Peyer's patch (tissue), 4 donors: Measurements from ENCODE around the gene GPR87. TPM values are rescaled to one million over a fixed set of nuclear protein-coding genes. Genes with fewer than 3 reads are reported as not detected.

ENCODE experiments used
- DNase-seq, 3 donors: peaks; one replicate each; pipeline ENCODE4 v3.0.0-alpha.2; 2017 to 2019
- H3K27ac ChIP-seq, 4 donors: fragments of 200-600 bp; sonication (generic); one replicate each; pipeline ENCODE4 v1.5.1; 2016 to 2019
- H3K27me3 ChIP-seq, 2 donors: fragments of 200-600 bp; sonication (generic); one replicate each; pipeline ENCODE4 v1.5.1; 2019
- H3K36me3 ChIP-seq, 3 donors: fragments of 200-600 bp; sonication (generic); one replicate each; pipeline ENCODE4 v1.5.1; 2016 to 2019
- H3K4me1 ChIP-seq, 4 donors: fragments of 200-600 bp; sonication (generic); one replicate each; pipeline ENCODE4 v1.5.1; 2016 to 2019
- H3K4me3 ChIP-seq, 4 donors: fragments of 200-600 bp; sonication (generic); 1 replicate in 3 of 4; 2 replicates in 1 of 4; pipeline ENCODE4 v1.5.1; 2016 to 2019; ENCODE audit warnings: mild to moderate bottlenecking in 1 of 4
- H3K9me3 ChIP-seq, 4 donors: fragments of 200-600 bp; sonication (generic); one replicate each; pipeline ENCODE4 v1.5.1; 2016 to 2019; ENCODE audit warnings: mild to moderate bottlenecking in 1 of 4
- CTCF ChIP-seq, 6 experiments: fragments of 450-650 bp in 4 of 6; fragments of 200-600 bp in 2 of 6; sonication (generic) in 1 of 6; IDR thresholded peaks; one replicate each; pipeline ENCODE4 v1.5.1; 2017 to 2019; ENCODE audit warnings: antibody characterized with exemption in 6 of 6, mild to moderate bottlenecking in 3 of 6, moderate library complexity in 1 of 6
- POLR2A ChIP-seq, 2 donors: fragments of 450-650 bp; IDR thresholded peaks; one replicate each; pipeline ENCODE4 v1.5.1; 2017; ENCODE audit warnings: antibody characterized with exemption in 2 of 2, mild to moderate bottlenecking in 2 of 2, moderate library complexity in 2 of 2
- total RNA-seq, 4 donors: library from RNA; depleted of rRNA; stranded (reverse); fragments of >200 nt; gene quantifications; one replicate each; pipeline ENCODE4 v1.1.0, GENCODE V29; 2016

Gene GPR87
- total RNA-seq, 4 donors from 2014 or later, result not detected

GRCh38 chr3:151305060-151305774 is 11.4 kb downstream of the GPR87 start:
- no peak overlapping the region for H3K4me3 ChIP-seq
- no peak overlapping the region for H3K27ac ChIP-seq
- no peaks in the 10 kb centered on the region for H3K36me3 ChIP-seq

GRCh38 chr3:151303751-151304150 is 12.9 kb downstream of the GPR87 start:
- H3K9me3 ChIP-seq, result no peaks in the 10 kb centered on the region
- TF ChIP-seq POLR2A (IDR thresholded peaks at IDR 0.05), result no peak
- no peak for TF ChIP-seq CTCF (IDR thresholded peaks at IDR 0.05)
- H3K4me3 ChIP-seq, result no peak overlapping the region
- DNase-seq, result no peak
- no peaks in the 10 kb centered on the region for H3K4me1 ChIP-seq
- no peaks in the 10 kb centered on the region for H3K36me3 ChIP-seq
- H3K27ac ChIP-seq, result no peak overlapping the region
- no peaks in the 10 kb centered on the region for H3K27me3 ChIP-seq

More at GRCh38 chr3:151305060-151305774, 11.4 kb downstream of the GPR87 start:
- H3K27me3 ChIP-seq, result no peaks in the 10 kb centered on the region
- no peaks in the 10 kb centered on the region for H3K9me3 ChIP-seq
- TF ChIP-seq POLR2A (IDR thresholded peaks at IDR 0.05) (no peak), CTCF (IDR thresholded peaks at IDR 0.05) (no peak)
- no peaks in the 10 kb centered on the region for H3K4me1 ChIP-seq
- DNase-seq, result no peak

- no peak for TF ChIP-seq CTCF (IDR thresholded peaks at IDR 0.05)
- Histone ChIP-seq H3K4me3 (no peak overlapping the region), H3K9me3 (no peaks in the 10 kb centered on the region), H3K36me3 (no peaks in the 10 kb centered on the region), H3K27ac (no peak overlapping the region), H3K4me1 (no peaks in the 10 kb centered on the region), H3K27me3 (no peaks in the 10 kb centered on the region)
- DNase-seq, result no peak
Observed at GRCh38 chr3:151301787-151302186, 14.8 kb downstream of the GPR87 start.

- H3K9me3 ChIP-seq, result no peaks in the 10 kb centered on the region
- H3K36me3 ChIP-seq, result no peaks in the 10 kb centered on the region
- H3K4me3 ChIP-seq, result no peak overlapping the region
- TF ChIP-seq CTCF (IDR thresholded peaks at IDR 0.05) (no peak), POLR2A (IDR thresholded peaks at IDR 0.05) (no peak)
- H3K27me3 ChIP-seq, result no peaks in the 10 kb centered on the region
- H3K27ac ChIP-seq, result no peak overlapping the region
- H3K4me1 ChIP-seq, result no peaks in the 10 kb centered on the region
- no peak for DNase-seq
Observed at GRCh38 chr3:151300539-151300938, 16.1 kb downstream of the GPR87 start.

GRCh38 chr3:151299006-151299405 is 17.6 kb downstream of the GPR87 start:
- TF ChIP-seq POLR2A (IDR thresholded peaks at IDR 0.05), result no peak
- TF ChIP-seq CTCF (IDR thresholded peaks at IDR 0.05), result no peak
- Histone ChIP-seq H3K4me3 (no peak overlapping the region), H3K4me1 (no peaks in the 10 kb centered on the region), H3K9me3 (no peaks in the 10 kb centered on the region), H3K27ac (no peak overlapping the region), H3K36me3 (no peaks in the 10 kb centered on the region), H3K27me3 (no peaks in the 10 kb centered on the region)
- no peak for DNase-seq
